NCI-H1105 treated with DMSO at 0.1 percent for 48 hours (cell line): ENCODE results near the gene AHR.

ENCODE experiments used
- DNase-seq: peaks from one replicate; lab custom pipeline; 2025; lab: John Stamatoyannopoulos, UW

AHR gene

GRCh38 chr7:17298102-17298839, at the start of gene AHR:
TSS of gene AHR (plus strand) at chr7:17298652. CDS start at chr7:17299265, 613 bp downstream.
- peak; percentile 87 for DNase-seq

GRCh38 chr7:17253885-17254284, 44.6 kb upstream of the AHR start:
- no peak for DNase-seq

- DNase-seq, result no peak
These were observed 42.5 kb upstream of the AHR start for GRCh38 chr7:17255926-17256325.

GRCh38 chr7:17256375-17256774, 42.1 kb upstream of the AHR start:
- no peak for DNase-seq

GRCh38 chr7:17266565-17266964, 31.9 kb upstream of the AHR start:
- no peak for DNase-seq

GRCh38 chr7:17269341-17270221, 28.9 kb upstream of the AHR start:
- DNase-seq, result no peak

GRCh38 chr7:17274551-17275245, 23.8 kb upstream of the AHR start:
- no peak for DNase-seq

- DNase-seq, result no peak
These were observed 22.4 kb upstream of the AHR start for GRCh38 chr7:17275749-17276671.

- no peak for DNase-seq
These were observed 19.4 kb upstream of the AHR start for GRCh38 chr7:17279061-17279460.

GRCh38 chr7:17289074-17289645, 9.3 kb upstream of the AHR start:
- DNase-seq, result peak; percentile 22

- DNase-seq, result no peak
These were observed 5.6 kb upstream of the AHR start for GRCh38 chr7:17292843-17293242.

- no peak for DNase-seq
These were observed 5.0 kb upstream of the AHR start for GRCh38 chr7:17293481-17293880.

GRCh38 chr7:17297243-17297642, 1.2 kb upstream of the AHR start:
- DNase-seq, result no peak

- peak; percentile 69 for DNase-seq
These were observed 509 bp downstream of the AHR start for GRCh38 chr7:17298840-17299482.

GRCh38 chr7:17299483-17299991, 1.1 kb downstream of the AHR start:
- DNase-seq, result peak; percentile 66

GRCh38 chr7:17300012-17300411, 1.6 kb downstream of the AHR start:
- DNase-seq, result no peak

- no peak for DNase-seq
These were observed 2.0 kb downstream of the AHR start for GRCh38 chr7:17300437-17300836.

GRCh38 chr7:17301471-17302456, 3.3 kb downstream of the AHR start:
- peak; percentile 48 for DNase-seq

GRCh38 chr7:17302575-17303142, 4.2 kb downstream of the AHR start:
- no peak for DNase-seq
